SKM-1 (cell line): Measurements from ENCODE around the gene B3GNT7.
A peak's percentile ranks its signal among the peaks of the same experiment; 100 is the strongest.
"Not testable (repeated sequence)": the region's sequence is repeated elsewhere in the genome, so short reads cannot be mapped to it uniquely, and the experiment has no call there.

Experiments used
- DNase-seq: peaks from one replicate; lab custom pipeline; 2025; ENCODE audit not compliant: unreplicated experiment; lab: John Stamatoyannopoulos, UW

The B3GNT7 gene

DNA sequence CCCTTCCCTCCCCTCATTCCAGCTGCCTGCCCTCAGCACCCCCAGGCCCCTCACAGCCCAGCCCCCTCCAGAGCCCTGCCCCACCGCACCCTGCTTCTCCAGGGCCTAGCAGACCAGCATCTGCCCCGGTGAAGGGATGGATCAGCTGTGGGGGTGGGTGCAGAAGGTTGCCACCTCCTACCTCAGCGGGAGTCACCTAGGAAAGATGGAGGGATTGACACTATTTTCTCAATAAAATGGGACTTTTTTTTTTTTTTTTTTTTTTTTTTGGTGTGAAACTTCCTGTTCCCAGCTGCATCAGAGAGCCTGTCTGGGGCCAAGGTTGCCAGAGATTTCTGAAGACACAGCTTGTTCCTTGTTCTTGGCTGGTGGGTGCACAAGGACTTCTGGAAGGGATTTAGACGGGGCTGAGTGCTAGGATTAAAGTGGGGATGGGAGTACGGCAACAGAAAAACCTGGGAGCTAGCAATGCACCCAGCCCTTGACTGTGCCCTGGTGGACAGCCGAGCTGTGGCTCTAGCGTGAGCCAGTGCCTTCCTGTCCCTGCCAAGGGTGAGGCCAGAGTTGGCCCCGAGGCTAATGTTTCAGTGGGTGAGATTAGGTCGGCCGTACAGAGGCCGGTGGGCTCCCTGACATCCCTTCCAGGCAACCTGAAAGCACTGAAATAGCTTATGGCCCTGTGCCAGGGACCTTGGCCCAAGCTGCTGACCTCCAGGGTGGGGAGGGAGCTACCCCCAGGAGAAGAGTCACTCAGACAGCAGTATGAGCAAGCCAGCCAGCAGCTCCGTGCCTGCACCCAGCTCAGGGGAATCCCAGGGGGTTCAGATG is 4.6 kb downstream of the B3GNT7 start:
- DNase-seq, result no peak

DNA sequence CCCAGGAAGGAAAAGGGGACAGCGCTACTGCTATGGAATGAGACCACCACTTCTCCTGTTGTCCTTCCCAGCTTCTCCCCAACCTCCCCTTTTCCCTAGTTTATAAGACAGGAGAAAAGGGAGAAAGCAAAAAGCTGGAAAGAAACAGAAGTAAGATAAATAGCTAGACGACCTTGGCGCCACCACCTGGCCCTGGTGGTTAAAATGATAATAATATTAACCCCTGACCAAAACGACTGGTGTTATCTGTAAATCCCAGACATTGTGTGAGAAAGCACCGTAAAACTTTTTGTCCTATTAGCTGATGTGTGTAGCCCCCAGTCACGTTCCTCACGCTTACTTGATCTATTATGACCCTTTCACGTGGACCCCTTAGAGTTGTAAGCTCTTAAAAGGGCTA is 5.2 kb downstream of the B3GNT7 start:
- not testable (repeated sequence) for DNase-seq

DNA sequence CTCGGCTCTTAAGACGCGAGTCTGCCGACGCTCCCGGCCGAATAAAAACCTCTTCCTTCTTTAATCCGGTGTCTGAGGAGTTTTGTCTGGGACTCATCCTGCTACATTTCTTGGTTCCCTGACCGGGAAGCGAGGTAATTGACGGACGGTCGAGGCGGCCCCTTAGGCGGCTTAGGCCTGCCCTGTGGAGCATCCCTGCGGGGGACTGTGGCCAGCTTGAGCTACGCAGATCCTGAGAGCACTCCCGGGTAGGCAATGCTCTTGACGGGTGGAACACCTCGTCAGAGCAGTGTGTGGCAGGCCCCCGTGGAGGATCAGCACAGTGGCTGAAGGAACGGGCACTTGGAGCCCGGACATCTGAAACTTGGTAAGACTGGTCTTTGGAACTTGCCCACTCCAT is 5.6 kb downstream of the B3GNT7 start:
- not testable (repeated sequence) for DNase-seq

DNA sequence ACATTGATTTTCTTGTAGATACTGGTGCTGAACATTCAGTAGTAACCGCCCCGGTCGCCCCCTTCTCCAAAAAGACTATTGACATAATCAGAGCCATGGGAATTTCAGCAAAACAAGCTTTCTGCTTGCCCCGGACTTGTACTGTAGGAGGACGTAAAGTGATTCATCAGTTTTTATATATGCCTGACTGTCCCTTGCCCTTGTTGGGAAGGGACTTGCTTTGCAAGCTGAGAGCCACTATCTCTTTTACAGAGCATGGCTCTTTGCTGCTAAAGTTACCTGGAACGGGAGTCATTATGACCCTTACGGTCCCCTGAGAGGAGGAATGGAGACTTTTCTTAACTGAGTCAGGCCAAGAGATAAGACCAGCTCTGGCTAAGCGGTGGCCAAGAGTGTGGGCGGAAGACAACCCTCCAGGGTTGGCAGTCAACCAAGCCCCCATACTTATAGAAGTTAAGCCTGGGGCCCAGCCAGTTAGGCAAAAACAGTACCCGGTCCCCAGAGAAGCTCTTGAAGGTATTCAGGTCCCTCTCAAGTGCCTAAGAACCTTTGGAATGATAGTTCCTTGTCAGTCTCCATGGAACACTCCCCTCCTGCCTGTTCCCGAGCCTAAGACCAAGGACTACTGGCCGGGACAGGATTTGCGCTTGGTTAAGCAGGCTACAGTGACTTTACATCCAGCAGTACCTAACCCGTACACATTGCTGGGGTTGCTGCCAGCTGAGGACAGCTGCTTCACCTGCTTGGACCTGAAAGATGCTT is 8.1 kb downstream of the B3GNT7 start:
- not testable (repeated sequence) for DNase-seq

DNA sequence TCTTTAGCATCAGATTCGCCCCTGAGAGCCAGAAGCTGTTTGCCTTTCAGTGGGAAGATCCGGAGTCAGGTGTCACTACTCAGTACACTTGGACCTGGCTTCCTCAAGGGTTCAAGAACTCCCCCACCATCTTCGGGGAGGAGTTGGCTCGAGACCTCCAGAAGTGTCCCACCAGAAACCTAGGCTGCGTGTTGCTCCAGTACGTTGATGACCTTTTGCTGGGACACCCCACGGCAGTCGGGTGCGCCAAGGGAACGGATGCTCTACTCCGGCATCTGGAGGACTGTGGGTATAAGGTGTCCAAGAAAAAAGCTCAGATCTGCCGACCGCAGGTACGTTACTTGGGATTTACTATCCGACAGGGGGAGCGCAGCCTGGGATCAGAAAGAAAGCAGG is 8.7 kb downstream of the B3GNT7 start:
- DNase-seq, result not testable (repeated sequence)

DNA sequence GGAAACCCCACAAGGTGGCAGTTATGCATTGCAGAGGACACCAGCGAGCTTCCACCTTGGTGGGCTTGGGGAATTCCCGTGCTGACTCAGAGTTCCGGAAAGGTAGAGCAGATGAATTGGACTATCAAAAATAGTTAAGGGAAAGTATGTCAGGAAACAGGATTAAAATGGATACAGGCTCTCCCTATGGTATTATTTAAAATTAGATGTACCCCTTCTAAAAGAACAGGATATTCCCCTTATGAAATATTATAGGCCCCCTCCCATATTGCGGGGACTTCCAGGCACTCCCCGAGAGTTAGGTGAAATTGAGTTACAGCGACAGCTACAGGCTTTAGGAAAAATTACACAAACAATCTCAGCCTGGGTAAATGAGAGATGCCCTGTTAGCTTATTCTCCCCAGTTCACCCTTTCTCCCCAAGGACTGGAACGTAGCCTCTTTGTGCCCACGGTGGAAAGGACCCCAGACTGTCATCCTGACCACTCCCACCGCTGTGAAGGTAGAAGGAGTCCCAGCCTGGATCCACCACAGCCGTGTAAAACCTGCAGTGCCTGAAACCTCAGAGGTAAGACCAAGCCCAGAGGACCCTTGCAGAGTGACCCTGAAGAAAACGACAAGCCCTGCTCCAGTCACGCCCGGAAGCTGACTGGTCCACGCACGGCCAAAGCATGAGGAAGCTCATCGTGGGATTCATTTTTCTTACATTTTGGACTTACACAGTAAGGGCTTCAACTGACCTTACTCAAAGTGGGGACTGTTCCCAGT is 10.3 kb downstream of the B3GNT7 start:
- DNase-seq, result not testable (repeated sequence)

DNA sequence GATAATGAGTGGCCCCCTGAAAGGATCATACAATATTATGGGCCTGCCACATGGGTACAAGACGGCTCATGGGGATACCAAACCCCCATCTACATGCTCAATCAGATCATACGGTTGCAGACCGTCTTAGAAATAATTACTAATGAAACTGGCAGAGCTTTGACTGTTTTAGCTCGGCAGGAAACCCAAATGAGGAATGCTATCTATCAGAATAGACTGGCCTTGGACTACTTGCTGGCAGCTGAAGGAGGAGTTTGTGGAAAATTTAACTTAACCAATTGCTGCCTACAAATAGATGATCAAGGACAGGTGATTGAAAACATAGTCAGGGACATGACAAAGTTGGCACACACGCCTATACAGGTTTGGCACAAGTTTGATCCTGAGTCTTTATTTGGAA is 12.2 kb downstream of the B3GNT7 start:
- not testable (repeated sequence) for DNase-seq

DNA sequence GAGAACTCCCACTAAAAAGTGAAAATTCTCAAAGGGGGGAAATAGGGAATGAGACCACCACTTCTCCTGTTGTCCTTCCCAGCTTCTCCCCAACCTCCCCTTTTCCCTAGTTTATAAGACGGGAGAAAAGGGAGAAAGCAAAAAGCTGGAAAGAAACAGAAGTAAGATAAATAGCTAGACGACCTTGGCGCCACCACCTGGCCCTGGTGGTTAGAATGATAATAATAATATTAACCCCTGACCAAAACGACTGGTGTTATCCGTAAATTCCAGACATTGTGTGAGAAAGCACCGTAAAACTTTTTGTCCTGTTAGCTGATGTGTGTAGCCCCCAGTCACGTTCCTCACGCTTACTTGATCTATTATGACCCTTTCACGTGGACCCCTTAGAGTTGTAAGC is 12.8 kb downstream of the B3GNT7 start:
- not testable (repeated sequence) for DNase-seq

DNA sequence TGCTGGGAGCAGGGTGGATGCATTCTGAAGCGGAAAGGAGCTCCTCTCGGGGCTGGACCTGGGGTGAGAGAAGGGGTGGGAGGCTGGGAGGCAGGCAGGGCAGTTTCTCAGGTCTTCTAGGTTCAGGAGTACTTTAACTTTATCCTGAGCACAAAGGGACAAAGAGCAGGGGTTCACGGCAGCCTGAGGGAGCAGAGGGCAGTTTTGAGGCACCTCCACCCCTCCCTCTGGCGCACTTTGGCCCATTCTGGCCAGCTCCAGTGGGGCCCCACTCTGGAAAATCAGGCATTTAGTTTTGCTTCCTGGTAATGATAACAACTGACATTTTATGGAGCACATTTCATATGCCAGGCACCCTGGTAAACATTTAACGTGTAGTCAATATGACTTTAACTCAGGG is 14.3 kb downstream of the B3GNT7 start:
- DNase-seq, result no peak

DNA sequence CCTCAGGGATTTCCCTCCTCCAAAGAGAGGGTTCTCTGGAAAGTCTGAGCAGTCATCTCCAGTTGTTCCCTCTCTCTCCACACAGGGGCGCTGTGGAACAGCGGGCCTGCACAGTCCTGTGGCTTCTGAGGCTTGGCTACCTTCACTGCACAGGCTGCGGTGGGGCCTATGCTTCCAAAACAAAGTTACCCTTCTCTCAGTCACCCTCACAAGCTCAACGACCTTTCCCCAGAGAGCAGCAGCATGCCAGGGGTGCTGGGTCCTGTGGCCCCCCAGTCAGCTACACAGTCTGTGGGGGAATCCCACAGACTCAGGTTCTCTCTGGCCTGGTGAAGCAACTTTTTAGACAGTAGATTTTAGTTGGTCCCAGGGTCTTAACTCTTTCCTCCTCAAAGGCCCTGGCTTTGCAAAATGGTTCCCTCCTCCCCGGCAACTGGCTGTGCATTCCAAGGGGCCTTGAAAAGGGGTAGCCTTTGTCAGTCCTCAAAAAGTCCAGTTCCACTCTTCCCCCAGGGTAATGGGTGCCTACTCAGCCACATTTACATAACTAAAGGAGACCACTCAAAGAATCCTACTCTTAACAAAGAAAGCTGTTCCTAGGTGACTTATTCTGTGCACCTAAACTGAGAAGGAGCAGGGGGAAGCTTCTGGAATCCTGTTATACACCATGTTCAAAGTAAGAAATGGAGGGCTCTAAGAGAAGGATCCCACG is 14.9 kb downstream of the B3GNT7 start:
- no peak for DNase-seq

DNA sequence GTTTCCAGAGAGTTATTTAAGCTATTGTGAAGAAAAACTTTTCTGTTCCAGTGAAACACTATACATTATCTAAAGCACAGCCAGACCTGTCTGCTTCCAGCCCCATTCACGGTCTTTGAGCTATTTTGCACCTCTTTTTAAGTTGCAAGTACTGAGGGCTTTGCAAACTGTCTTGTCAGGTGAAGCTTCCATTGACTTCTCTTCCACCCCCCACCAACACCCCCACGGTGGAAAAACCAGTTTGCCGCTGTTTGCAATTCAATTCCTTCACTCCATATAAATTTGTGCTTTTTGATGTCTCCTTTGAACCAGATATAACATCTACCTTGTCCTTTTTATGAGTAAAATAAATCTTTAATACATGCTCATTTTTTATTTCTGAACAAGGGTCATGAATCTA is 15.7 kb downstream of the B3GNT7 start:
- DNase-seq, result no peak

DNA sequence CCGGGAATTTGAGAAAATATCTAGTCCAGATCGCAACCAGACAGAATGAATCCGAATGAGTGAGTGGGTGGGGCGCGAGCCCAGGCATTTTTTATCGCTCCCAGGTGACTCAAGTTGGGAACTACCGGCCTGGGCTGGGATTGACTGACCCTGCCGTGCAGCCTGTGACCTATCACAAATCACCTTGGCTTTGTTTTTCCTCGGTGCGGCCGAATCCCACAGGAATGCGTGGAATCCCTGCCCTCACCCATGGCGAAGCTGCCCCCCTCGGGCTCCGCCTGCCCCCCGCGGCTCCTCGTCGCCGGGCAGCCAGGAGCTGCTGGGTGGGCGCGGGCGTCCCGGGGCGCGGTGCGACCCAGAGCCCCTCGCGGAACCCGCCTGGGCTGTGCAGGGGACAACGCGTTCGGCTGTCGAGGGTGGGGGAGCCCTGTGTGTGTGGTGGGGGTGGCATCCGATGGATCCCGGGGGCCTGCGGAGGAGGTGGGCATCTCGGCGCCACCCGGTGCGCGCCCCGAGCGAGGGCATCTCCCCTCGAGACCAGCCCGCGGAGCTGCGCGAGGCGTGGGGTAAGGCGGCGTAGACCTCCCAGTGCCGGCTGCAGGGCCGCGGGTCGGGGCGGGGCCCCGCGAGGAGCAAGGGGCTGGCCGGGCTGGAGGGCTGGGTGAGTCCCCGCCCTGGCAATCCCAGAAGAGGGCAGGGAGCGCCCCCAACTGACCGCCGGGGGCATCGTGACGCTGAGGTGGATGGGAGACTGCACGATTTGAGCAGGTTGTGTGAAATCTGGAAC is 16.5 kb downstream of the B3GNT7 start:
- DNase-seq, result peak; percentile 20

DNA sequence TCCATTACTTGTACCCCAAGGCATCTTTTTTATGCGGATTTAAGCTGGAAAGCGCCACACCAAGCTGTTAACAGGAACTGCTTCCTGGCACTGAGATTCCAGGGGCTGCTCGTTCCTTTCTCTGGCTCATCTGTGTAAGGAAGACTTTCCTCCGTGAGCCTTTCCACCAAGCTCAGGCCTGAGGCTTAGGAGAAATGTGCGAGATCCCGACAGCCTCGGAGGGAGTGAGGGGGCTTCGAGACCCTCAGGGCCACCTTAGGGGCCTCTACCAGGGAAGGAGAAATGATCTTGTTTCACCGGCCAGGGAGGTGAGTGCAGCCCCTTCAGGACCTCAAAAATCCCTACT is 17.1 kb downstream of the B3GNT7 start:
- no peak for DNase-seq

DNA sequence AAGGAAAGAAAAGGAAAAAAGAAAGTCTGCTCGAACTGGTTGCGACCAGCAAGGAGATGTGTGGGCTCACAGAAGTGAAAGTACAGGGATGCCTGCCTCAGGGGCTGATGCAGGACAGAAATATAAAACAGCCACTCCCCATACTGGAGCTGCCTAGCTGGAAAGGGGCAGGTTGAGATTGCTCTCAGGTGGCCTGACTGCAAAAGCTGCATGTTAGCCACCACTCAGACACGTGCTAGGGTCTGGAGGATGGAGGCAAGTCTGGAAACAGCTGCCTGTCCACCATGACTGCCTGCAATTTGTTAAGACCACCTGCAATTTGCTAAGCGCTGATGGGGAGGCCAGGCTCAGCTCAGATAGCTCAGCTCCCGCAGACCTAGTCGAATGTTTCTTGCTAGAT is 17.9 kb downstream of the B3GNT7 start:
- no peak for DNase-seq

DNA sequence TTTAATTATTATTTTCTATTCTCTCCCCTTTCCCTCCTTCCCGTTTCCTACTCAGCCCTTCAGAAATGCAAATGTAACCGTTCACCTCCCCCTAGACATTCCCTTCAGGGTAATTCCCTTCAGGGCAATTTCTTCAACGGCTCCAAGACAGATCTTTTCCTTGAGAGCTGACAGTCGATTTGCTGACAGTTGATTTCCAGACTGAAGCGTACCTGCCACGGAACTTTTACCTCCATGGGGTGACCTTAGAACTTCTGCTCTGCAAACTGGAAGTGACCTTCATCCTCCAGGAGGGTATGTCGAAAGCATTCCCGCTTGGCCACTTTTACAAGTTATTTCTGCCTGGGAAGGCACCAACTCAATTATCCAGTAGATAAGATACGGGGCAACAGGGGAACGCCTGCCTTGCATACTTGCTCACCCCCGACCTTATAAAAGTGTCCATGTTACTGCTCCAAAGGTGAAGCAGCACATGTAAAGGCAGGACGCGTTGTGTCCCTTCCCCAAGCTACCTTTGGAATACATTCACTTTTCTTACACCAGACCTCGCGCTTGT is 18.5 kb downstream of the B3GNT7 start:
- no peak for DNase-seq

DNA sequence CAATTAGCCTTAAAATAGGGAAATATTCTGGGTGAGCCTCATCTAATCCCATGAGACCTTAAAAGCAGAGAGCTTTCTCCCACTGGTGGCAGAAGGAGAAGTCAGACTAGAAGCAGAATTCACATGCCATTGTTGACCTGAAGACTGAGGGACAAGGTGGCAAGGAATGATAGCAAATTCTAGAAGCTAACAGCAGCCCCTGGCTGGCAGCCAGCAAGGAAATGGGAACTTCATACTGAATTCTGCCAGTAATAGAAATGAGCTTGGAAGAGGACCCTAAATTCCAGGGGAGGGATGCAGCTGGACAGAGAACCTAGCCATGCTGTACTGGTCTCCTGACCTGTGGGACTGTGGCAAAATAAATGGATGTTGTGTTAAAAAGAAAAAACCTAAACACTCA is 19.5 kb downstream of the B3GNT7 start:
- DNase-seq, result no peak

DNA sequence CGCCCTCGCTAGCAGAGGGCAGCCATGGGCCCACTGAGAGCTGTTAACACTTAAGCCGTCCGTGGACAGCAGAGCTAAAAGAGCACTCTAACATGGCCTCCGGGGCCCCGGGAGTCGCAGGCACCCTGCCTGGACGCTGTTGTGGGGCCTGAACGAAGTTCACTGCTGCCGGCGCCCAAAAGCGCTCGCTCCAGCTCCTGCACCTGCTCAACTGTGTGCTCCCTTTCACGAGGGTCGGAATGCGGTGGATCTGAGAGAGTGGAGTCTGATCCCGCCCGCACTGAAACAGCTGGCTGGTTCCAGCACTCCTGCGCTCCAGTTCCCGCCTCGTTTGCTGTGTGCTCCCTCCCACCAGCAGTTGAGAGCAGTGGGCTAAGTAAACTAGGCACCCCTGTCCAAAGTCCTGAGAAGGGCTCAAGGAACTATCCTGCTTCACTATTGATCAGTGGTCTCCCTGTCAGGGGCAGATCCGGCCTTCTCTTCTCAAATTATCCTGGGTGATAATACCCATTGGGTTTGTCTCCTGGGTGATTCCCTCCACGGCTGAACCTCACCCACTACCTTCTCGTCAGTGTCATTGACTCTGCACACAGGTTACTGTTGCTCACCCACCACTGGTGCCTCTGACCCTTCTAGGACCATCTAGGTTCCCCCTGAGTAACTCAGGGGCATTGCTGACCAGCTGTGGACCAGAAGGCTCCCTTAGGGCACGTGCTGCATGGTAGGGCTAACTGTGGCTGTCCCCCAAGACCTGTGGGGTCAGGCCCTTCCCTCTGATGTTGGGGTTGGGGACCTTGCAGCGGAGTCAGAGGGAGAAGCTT is 23.5 kb downstream of the B3GNT7 start:
- DNase-seq, result no peak

DNA sequence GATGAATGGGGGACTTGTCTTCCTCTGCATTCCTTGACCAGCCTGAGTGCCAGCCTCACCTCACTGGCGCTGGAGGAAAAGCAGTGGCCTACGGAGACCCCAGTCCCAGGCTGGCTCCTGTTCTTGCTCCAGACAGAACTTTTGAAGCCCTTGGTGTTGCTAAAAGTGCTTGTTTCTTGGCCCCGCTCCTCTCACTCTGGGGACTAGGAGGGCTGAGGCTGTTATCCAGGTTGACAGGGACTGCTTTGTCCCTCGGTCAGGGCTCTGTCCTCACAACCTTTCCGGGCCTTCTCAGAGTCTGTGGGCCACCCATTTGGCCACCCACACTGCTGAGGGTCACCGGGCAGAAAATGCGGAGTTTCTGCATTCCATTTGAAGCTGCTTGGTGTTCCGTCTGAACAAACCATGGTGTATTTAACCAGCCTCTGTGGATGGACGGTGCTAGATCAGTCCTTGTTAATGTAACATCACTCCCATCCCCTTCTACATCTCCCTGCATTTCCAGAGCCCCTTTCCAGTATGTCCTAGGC is 25.6 kb downstream of the B3GNT7 start:
- DNase-seq, result no peak

DNA sequence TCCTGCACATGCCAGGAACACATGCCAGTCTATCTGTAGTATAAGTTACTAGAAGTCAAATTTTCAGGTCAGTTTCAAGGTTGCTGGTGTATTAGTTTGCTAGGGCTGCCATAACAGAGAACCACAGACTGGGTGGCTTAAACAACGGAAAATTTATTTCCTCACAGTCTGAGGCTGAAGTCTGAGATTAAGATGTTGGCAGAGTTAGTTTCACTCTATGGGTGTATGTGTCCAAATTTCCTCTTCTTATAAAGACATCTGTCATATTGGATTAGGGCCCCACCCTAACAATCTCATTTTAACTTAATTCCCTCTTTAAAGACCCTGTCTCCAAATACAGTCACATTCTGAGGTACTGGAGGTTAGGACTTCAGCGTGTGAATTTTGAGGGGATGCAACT is 26.5 kb downstream of the B3GNT7 start:
- DNase-seq, result no peak
